ENCODE data around the gene OR13A1.

OR13A1 gene

GRCh38 chr10:45256246-45256645 is 59.2 kb downstream of the OR13A1 start:
- Histone ChIP-seq H3K36me3 (ENCODE audit: insufficient read depth, insufficient read length, low read length) (no peaks in the 10 kb centered on the region), H3K9ac (ENCODE audit: insufficient read length, low read depth) (no peak overlapping the region), H3K4me1 (ENCODE audit: insufficient read depth, insufficient read length) (no peaks in the 10 kb centered on the region), H3K27me3 (ENCODE audit: insufficient read depth, insufficient read length) (no peaks in the 10 kb centered on the region), H3K4me3 (ENCODE audit: insufficient read length, low read depth) (no peak overlapping the region), H3K9me3 (ENCODE audit: insufficient read depth, low read length) (no peaks in the 10 kb centered on the region)
- no peak for DNase-seq (ENCODE audit: low read depth, low spot score)
- TF ChIP-seq SUZ12 (IDR thresholded peaks at IDR 0.05; ENCODE audit: extremely low read depth, insufficient read depth, insufficient read length) (no peak), YY1 (IDR thresholded peaks at IDR 0.05; ENCODE audit: insufficient read depth, insufficient read length) (no peak), ZNF274 (IDR thresholded peaks at IDR 0.05; ENCODE audit: low read depth, low read length) (no peak)

- no peaks in the 10 kb centered on the region for H3K4me1 ChIP-seq (ENCODE audit: insufficient read depth, insufficient read length)
- no peak overlapping the region for H3K4me3 ChIP-seq (ENCODE audit: insufficient read length, low read depth)
- no peaks in the 10 kb centered on the region for H3K27me3 ChIP-seq (ENCODE audit: insufficient read depth, insufficient read length)
- TF ChIP-seq YY1 (IDR thresholded peaks at IDR 0.05; ENCODE audit: insufficient read depth, insufficient read length) (no peak), ZNF274 (IDR thresholded peaks at IDR 0.05; ENCODE audit: low read depth, low read length) (no peak), SUZ12 (IDR thresholded peaks at IDR 0.05; ENCODE audit: extremely low read depth, insufficient read depth, insufficient read length) (no peak)
- no peak overlapping the region for H3K9ac ChIP-seq (ENCODE audit: insufficient read length, low read depth)
- no peak for DNase-seq (ENCODE audit: low read depth, low spot score)
- no peaks in the 10 kb centered on the region for H3K9me3 ChIP-seq (ENCODE audit: insufficient read depth, low read length)
- no peaks in the 10 kb centered on the region for H3K36me3 ChIP-seq (ENCODE audit: insufficient read depth, insufficient read length, low read length)
Measured at GRCh38 chr10:45255706-45256105, 59.7 kb downstream of the OR13A1 start.

- no peak for DNase-seq (ENCODE audit: low read depth, low spot score)
- Histone ChIP-seq H3K9me3 (ENCODE audit: insufficient read depth, low read length) (no peaks in the 10 kb centered on the region), H3K9ac (ENCODE audit: insufficient read length, low read depth) (no peak overlapping the region), H3K36me3 (ENCODE audit: insufficient read depth, insufficient read length, low read length) (no peaks in the 10 kb centered on the region), H3K4me1 (ENCODE audit: insufficient read depth, insufficient read length) (no peaks in the 10 kb centered on the region), H3K27me3 (ENCODE audit: insufficient read depth, insufficient read length) (no peaks in the 10 kb centered on the region), H3K4me3 (ENCODE audit: insufficient read length, low read depth) (no peak overlapping the region)
- TF ChIP-seq ZNF274 (IDR thresholded peaks at IDR 0.05; ENCODE audit: low read depth, low read length) (no peak), SUZ12 (IDR thresholded peaks at IDR 0.05; ENCODE audit: extremely low read depth, insufficient read depth, insufficient read length) (no peak), YY1 (IDR thresholded peaks at IDR 0.05; ENCODE audit: insufficient read depth, insufficient read length) (no peak)
Measured at GRCh38 chr10:45254892-45255291, 60.5 kb downstream of the OR13A1 start.

DNA sequence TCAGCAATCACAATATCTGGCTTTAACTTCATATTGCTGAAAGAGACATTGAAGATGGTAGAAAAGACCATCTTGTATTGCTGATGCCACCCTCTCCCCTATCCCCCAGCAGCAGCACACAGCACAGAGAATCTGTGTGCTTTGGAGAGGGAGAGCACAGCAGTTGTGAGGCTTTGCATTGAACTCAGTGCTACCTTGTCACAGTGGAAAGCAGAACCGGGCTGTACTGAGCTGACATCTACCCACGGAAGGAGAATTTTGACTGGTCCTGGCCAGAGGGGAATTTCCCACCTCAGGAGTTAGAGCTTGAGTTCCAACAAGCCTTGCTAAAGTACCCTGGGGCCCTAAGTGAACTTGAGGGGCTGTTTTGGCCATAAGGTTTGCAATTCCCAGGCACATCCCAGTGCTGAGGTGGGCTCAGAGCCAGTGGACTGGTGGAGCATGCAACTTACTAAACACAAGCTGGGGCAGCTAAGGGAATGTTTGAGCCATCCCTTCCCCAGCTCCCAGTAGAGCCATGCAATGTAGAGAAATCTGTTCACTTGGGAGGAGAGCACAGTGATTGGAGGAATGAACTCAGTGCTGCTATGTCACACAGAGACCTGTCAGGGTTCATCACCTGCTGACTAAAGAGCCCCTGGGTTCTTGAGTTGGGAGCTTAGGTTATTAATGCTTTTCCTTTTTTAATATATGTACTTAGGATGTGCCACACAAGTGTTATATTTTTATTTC is 62.1 kb downstream of the OR13A1 start:
- no peak for DNase-seq (ENCODE audit: low read depth, low spot score)
- H3K4me3 ChIP-seq (ENCODE audit: insufficient read length, low read depth), result no peak overlapping the region
- TF ChIP-seq SUZ12 (IDR thresholded peaks at IDR 0.05; ENCODE audit: extremely low read depth, insufficient read depth, insufficient read length) (no peak), YY1 (IDR thresholded peaks at IDR 0.05; ENCODE audit: insufficient read depth, insufficient read length) (no peak), ZNF274 (IDR thresholded peaks at IDR 0.05; ENCODE audit: low read depth, low read length) (no peak)

More for the DNA sequence above, 62.1 kb downstream of the OR13A1 start:
- no peak overlapping the region for H3K9ac ChIP-seq (ENCODE audit: insufficient read length, low read depth)
- H3K36me3 ChIP-seq (ENCODE audit: insufficient read depth, insufficient read length, low read length), result no peaks in the 10 kb centered on the region
- no peaks in the 10 kb centered on the region for H3K9me3 ChIP-seq (ENCODE audit: insufficient read depth, low read length)
- no peaks in the 10 kb centered on the region for H3K4me1 ChIP-seq (ENCODE audit: insufficient read depth, insufficient read length)
- H3K27me3 ChIP-seq (ENCODE audit: insufficient read depth, insufficient read length), result no peaks in the 10 kb centered on the region

All from NT2/D1 (cell line).